Karpas-422 (cell line): ENCODE results near the gene GPR171. TPM values are rescaled to one million over a fixed set of nuclear protein-coding genes. Genes with fewer than 3 reads are reported as not detected.
"Not testable (repeated sequence)": the region's sequence is repeated elsewhere in the genome, so short reads cannot be mapped to it uniquely, and the experiment has no call there.

Experiments
- DNase-seq: peaks from one replicate; pipeline ENCODE4 v3.0.0-alpha.2; 2015
- H2AFZ ChIP-seq: fragments of 200-600 bp; sonication (generic); 2 replicates; pipeline ENCODE4 v1.6.1; 2014; ENCODE audit warnings: antibody characterized with exemption, low read length, mixed read lengths
- H3K27ac ChIP-seq: fragments of 200-600 bp; sonication (generic); 2 replicates; pipeline ENCODE4 v1.5.1; 2014; ENCODE audit warnings: mild to moderate bottlenecking, low read length, moderate library complexity
- H3K27me3 ChIP-seq: fragments of 200-600 bp; sonication (generic); 2 replicates; pipeline ENCODE4 v1.6.1; 2014; ENCODE audit warnings: low read length, mixed read lengths
- H3K36me3 ChIP-seq: fragments of 200-600 bp; sonication (generic); 2 replicates; pipeline ENCODE4 v1.6.1; 2014; ENCODE audit warnings: low read length, mixed read lengths; ENCODE audit not compliant: insufficient read depth
- H3K4me1 ChIP-seq: fragments of 200-600 bp; sonication (generic); 2 replicates; pipeline ENCODE4 v1.6.1; 2014; ENCODE audit warnings: mild to moderate bottlenecking, low read length, mixed read lengths
- H3K4me2 ChIP-seq: fragments of 200-600 bp; sonication (generic); 2 replicates; pipeline ENCODE4 v1.6.1; 2014; ENCODE audit warnings: low read length, low read depth, mild to moderate bottlenecking; ENCODE audit not compliant: poor library complexity, severe bottlenecking
- H3K4me3 ChIP-seq: fragments of 200-600 bp; sonication (generic); 2 replicates; pipeline ENCODE4 v1.5.1; 2014; ENCODE audit warnings: mild to moderate bottlenecking, antibody characterized with exemption, low read length, mixed read lengths
- H3K79me2 ChIP-seq: fragments of 200-600 bp; sonication (generic); 2 replicates; pipeline ENCODE4 v1.6.1; 2014; ENCODE audit warnings: mild to moderate bottlenecking, low read length, mixed read lengths
- H3K9ac ChIP-seq: fragments of 200-600 bp; sonication (generic); 2 replicates; pipeline ENCODE4 v1.6.0; 2014; ENCODE audit warnings: low read length
- H3K9me2 ChIP-seq: fragments of 200-600 bp; sonication (generic), shearing (Covaris generic); replicated peaks from 2 replicates; pipeline ENCODE4 v1.6.0; 2014; ENCODE audit warnings: mild to moderate bottlenecking, low read length, moderate library complexity; ENCODE audit not compliant: insufficient read depth
- H3K9me3 ChIP-seq: fragments of 300-700, 200-600 bp; sonication (generic); 2 replicates; pipeline ENCODE4 v1.6.1; 2014; ENCODE audit warnings: low read length, mixed read lengths
- H4K20me1 ChIP-seq: fragments of 200-600 bp; sonication (generic); 2 replicates; pipeline ENCODE4 v1.6.1; 2014; ENCODE audit warnings: mild to moderate bottlenecking, antibody characterized with exemption, low read length, low read depth; ENCODE audit not compliant: insufficient read depth
- total RNA-seq: library from RNA; depleted of rRNA; stranded (reverse); fragments of >200 nt; shearing (Covaris generic); gene quantifications from 2 replicates; pipeline ENCODE4 v1.2.3, GENCODE V29; 2014; ENCODE audit warnings: low replicate concordance; rRNA removed

GPR171 gene, protein sequence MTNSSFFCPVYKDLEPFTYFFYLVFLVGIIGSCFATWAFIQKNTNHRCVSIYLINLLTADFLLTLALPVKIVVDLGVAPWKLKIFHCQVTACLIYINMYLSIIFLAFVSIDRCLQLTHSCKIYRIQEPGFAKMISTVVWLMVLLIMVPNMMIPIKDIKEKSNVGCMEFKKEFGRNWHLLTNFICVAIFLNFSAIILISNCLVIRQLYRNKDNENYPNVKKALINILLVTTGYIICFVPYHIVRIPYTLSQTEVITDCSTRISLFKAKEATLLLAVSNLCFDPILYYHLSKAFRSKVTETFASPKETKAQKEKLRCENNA
- total RNA-seq = not detected in 2 replicates

DNA sequence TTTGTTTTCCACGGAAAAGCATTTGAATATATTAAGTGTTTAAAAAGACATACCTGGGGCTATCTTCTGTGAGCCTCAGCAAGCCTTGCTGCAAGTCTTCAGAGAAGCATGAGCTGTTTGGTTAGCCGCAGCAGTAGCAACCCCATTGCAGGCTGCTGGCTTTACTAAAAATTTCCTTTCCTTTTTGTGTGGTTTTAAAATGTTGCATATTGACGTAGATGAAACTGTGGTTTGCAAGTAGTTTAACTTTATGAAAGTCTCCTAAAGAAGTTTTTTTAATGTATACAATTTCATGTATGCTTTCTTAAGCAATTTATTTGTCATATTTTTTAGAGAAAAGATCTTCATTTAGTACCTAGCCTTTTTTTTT is at the start of gene GPR171:
Gene GPR171 (minus strand): TSS at position 166 of the 370 bp plus-strand sequence. CDS start 3,830 bp downstream, outside the sequence.
- Histone ChIP-seq H3K9me2 (no peaks in the 10 kb centered on the region), H3K79me2 (no peaks in the 10 kb centered on the region), H3K4me2 (no peak within 1 kb of the TSS), H3K27me3 (no peaks in the 10 kb centered on the region), H3K27ac (no peak within 1 kb of the TSS), H3K9me3 (no peaks in the 10 kb centered on the region), H3K36me3 (no peaks in the 10 kb centered on the region), H3K4me1 (no peaks in the 10 kb centered on the region), H4K20me1 (no peaks in the 10 kb centered on the region), H2AFZ (no peak within 1 kb of the TSS), H3K9ac (no peak within 1 kb of the TSS), H3K4me3 (no peak within 1 kb of the TSS)
- DNase-seq = no peak

DNA sequence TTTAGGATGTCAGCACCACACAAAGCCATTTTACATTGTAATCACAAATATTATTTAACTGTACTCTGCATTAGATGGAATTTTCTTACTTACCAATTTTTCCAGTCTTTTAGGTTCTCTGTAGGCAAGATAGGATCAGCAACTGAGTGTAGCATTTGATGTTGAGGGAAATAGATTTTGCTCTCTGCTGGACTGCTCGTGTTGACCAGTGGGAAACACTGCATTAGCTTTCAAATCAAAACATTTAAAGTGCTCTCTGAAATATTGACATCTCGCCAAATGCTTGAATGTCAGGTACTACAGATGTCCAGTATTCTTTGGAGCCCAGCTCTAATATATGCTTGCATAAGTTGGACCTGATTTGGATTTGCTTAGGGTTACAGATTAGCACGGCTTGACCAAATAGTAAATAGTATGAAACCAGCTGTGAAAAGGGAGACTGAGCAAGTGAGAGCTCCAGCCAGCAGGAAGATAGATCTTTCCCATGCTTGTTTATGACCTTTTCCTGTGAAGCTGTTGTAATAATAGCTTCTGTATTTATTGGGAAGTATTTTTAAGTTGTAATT is 45.8 kb upstream of the GPR171 start:
- Histone ChIP-seq H3K4me3 (no peak overlapping the region), H3K36me3 (no peaks in the 10 kb centered on the region)
- DNase-seq = no peak

DNA sequence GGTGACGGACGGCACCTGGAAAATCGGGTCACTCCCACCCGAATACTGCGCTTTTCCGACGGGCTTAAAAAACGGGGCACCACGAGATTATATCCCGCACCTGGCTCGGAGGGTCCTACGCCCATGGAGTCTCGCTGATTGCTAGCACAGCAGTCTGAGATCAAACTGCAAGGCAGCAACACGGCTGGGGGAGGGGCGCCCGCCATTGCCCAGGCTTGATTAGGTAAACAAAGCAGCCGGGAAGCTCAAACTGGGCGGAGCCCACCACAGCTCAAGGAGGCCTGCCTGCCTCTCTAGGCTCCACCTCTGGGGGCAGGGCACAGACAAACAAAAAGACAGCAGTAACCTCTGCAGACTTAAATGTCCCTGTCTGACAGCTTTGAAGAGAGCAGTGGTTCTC is 39.0 kb upstream of the GPR171 start:
- not testable (repeated sequence) for H2AFZ ChIP-seq, H3K4me2 ChIP-seq, H3K4me3 ChIP-seq, H3K27me3 ChIP-seq, H3K9me2 ChIP-seq, H3K9ac ChIP-seq, H3K9me3 ChIP-seq, H3K79me2 ChIP-seq, DNase-seq, H3K4me1 ChIP-seq, H3K27ac ChIP-seq, H4K20me1 ChIP-seq, H3K36me3 ChIP-seq

More for the DNA sequence above, 45.8 kb upstream of the GPR171 start:
- no peaks in the 10 kb centered on the region for H3K9me2 ChIP-seq
- no peak overlapping the region for H3K4me2 ChIP-seq
- H2AFZ ChIP-seq = no peak overlapping the region
- no peaks in the 10 kb centered on the region for H3K4me1 ChIP-seq
- H4K20me1 ChIP-seq = no peaks in the 10 kb centered on the region
- H3K27me3 ChIP-seq = no peaks in the 10 kb centered on the region
- H3K27ac ChIP-seq = no peak overlapping the region
- no peaks in the 10 kb centered on the region for H3K79me2 ChIP-seq
- no peaks in the 10 kb centered on the region for H3K9me3 ChIP-seq
- H3K9ac ChIP-seq = no peak overlapping the region

- no peak overlapping the region for H3K4me3 ChIP-seq
Measured at GRCh38 chr3:151236736-151237135, 33.7 kb upstream of the GPR171 start.

GRCh38 chr3:151236316-151236715 is 33.3 kb upstream of the GPR171 start:
- Histone ChIP-seq H3K4me2 (no peak overlapping the region), H3K9me3 (no peaks in the 10 kb centered on the region), H3K9me2 (no peaks in the 10 kb centered on the region), H3K9ac (no peak overlapping the region), H3K4me3 (no peak overlapping the region), H3K27ac (no peak overlapping the region), H3K79me2 (no peaks in the 10 kb centered on the region), H2AFZ (no peak overlapping the region), H3K4me1 (no peaks in the 10 kb centered on the region), H3K27me3 (no peaks in the 10 kb centered on the region), H3K36me3 (no peaks in the 10 kb centered on the region), H4K20me1 (no peaks in the 10 kb centered on the region)
- no peak for DNase-seq

More at GRCh38 chr3:151236736-151237135, 33.7 kb upstream of the GPR171 start:
- Histone ChIP-seq H3K4me1 (no peaks in the 10 kb centered on the region), H3K27me3 (no peaks in the 10 kb centered on the region), H3K27ac (no peak overlapping the region), H3K9me3 (no peaks in the 10 kb centered on the region), H4K20me1 (no peaks in the 10 kb centered on the region), H3K9ac (no peak overlapping the region), H3K79me2 (no peaks in the 10 kb centered on the region), H3K4me2 (no peak overlapping the region), H3K36me3 (no peaks in the 10 kb centered on the region), H3K9me2 (no peaks in the 10 kb centered on the region), H2AFZ (no peak overlapping the region)
- DNase-seq = no peak

- no peaks in the 10 kb centered on the region for H3K4me1 ChIP-seq
- H3K27me3 ChIP-seq = no peaks in the 10 kb centered on the region; the same call in 1 of the 2 replicates
- no peak overlapping the region for H3K27ac ChIP-seq
- no peak for DNase-seq
- no peak overlapping the region for H3K9ac ChIP-seq
- no peaks in the 10 kb centered on the region for H3K9me2 ChIP-seq
- no peaks in the 10 kb centered on the region for H4K20me1 ChIP-seq
- H3K79me2 ChIP-seq = no peaks in the 10 kb centered on the region
- H3K36me3 ChIP-seq = no peaks in the 10 kb centered on the region
- H3K4me2 ChIP-seq = no peak overlapping the region
- no peak overlapping the region for H2AFZ ChIP-seq
- H3K4me3 ChIP-seq = no peak overlapping the region
- no peaks in the 10 kb centered on the region for H3K9me3 ChIP-seq
Measured at GRCh38 chr3:151234825-151235224, 31.8 kb upstream of the GPR171 start.

- Histone ChIP-seq H3K9me3 (no peaks in the 10 kb centered on the region), H3K4me1 (no peaks in the 10 kb centered on the region), H3K79me2 (no peaks in the 10 kb centered on the region), H3K9me2 (no peaks in the 10 kb centered on the region), H3K4me2 (no peak overlapping the region), H2AFZ (no peak overlapping the region), H3K9ac (no peak overlapping the region), H3K36me3 (no peaks in the 10 kb centered on the region), H3K27ac (no peak overlapping the region), H3K27me3 (no peaks in the 10 kb centered on the region; the same call in 1 of the 2 replicates), H3K4me3 (no peak overlapping the region), H4K20me1 (no peaks in the 10 kb centered on the region)
- no peak for DNase-seq
Measured at GRCh38 chr3:151232991-151233390, 30.0 kb upstream of the GPR171 start.

DNA sequence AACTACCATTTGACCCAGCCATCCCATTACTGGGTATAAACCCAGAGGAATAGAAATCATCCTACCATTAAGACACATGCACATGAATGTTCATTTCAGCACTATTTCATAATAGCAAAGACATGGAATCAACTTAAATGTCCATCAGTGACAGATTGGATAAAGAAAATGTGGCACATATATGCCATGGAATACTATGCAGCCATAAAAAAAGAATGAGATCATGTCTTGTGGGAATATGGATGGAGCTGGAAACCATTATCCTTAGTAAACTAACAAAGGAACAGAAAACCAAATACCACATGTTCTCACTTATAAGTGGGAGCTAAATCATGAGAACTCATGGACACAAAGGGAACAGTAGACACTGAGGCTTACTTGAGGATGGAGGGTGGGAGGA is 29.4 kb upstream of the GPR171 start:
- H3K4me1 ChIP-seq, DNase-seq, H3K4me2 ChIP-seq, H4K20me1 ChIP-seq, H3K9me2 ChIP-seq, H3K9me3 ChIP-seq, H3K79me2 ChIP-seq, H3K9ac ChIP-seq, H3K27ac ChIP-seq, H3K27me3 ChIP-seq, H2AFZ ChIP-seq, H3K36me3 ChIP-seq, H3K4me3 ChIP-seq: not testable (repeated sequence)
